ENCODE measurements around the gene SPATS2L.

Gene SPATS2L

DNA sequence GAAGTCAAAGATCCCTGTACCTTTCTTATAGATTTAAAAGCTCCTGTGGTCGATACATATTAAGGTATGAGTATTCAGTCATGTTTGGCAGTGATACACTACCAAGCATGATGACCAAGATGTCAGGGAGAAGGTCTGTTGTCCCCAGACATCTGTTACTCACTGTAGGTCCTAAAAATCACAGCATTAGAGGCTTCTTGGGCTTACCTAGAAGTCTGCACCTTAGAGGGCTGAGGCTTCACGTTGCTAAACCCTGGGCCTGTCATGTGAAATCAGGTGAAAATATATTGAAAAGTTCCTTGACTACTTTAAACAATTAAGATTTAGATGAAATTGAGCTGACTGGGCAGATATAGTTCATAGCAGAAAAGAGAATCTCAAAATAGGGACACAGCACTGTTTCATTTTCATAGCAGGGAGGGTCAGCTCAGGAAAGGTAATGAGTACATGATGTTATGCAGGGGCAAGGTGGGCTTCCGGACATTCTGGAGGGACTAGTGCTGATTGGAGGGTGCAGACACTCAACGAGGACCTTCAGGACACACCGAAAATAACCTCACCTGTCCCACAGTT lies 78.7 kb downstream of the SPATS2L start:
- Histone ChIP-seq H3K4me1 (ENCODE audit: control insufficient read depth, insufficient read depth, low read length) (peaks cover 32% of the 10 kb centered on the region), H3K27me3 (ENCODE audit: control insufficient read depth, insufficient read depth, low read length) (no peaks in the 10 kb centered on the region), H3K9ac (ENCODE audit: low read depth, low read length) (no peak overlapping the region), H3K9me3 (ENCODE audit: control insufficient read depth, insufficient read depth, low read length) (no peaks in the 10 kb centered on the region), H3K36me3 (ENCODE audit: control insufficient read depth, insufficient read depth, low read length) (peaks cover 7% of the 10 kb centered on the region), H3K4me3 (ENCODE audit: low read depth, low read length) (no peak overlapping the region)

DNA sequence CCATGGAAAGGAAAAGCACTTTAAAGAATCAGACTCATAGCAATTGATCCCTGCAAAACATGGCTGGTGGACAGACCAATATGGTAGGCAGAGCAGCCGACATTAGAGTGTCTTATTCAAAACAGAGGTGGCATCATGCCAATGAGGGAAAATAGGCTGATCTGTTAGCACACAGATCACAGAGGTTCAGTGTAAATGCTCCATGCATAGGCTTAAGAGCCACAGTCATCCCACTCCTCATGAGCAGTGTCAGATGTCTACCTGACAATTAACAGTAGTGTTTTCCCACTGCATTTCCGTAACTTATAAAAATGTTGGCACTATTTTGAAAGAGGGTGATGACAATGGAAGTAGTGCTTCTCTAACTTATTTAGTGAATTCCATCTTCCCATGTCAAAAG lies 86.7 kb downstream of the SPATS2L start:
- Histone ChIP-seq H3K9me3 (ENCODE audit: control insufficient read depth, insufficient read depth, low read length) (no peaks in the 10 kb centered on the region), H3K9ac (ENCODE audit: low read depth, low read length) (no peak overlapping the region), H3K36me3 (ENCODE audit: control insufficient read depth, insufficient read depth, low read length) (peaks cover 10% of the 10 kb centered on the region), H3K4me1 (ENCODE audit: control insufficient read depth, insufficient read depth, low read length) (peaks cover 8% of the 10 kb centered on the region), H3K4me3 (ENCODE audit: low read depth, low read length) (no peak overlapping the region), H3K27me3 (ENCODE audit: control insufficient read depth, insufficient read depth, low read length) (no peaks in the 10 kb centered on the region)

DNA sequence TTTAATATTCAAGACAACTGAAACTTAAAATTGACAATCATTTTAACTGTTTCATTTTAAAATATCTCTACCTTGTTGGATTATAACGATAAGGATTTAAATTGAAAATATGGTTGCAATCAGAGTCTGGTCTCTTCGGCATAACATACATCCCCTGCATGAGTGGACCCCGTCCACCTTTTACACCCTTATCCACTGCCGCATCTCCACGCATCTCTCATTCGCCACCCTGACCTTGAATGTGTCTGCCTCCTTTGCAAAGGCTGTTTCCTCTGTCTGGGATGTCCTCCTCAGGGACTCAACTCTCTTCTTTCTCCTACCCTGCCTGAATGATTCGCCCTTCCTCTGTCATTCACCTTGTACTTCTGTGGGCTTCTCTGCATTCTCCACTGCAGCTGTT lies 87.6 kb downstream of the SPATS2L start:
- Histone ChIP-seq H3K36me3 (ENCODE audit: control insufficient read depth, insufficient read depth, low read length) (peaks cover 10% of the 10 kb centered on the region), H3K9ac (ENCODE audit: low read depth, low read length) (no peak overlapping the region), H3K4me1 (ENCODE audit: control insufficient read depth, insufficient read depth, low read length) (peaks cover 8% of the 10 kb centered on the region), H3K4me3 (ENCODE audit: low read depth, low read length) (no peak overlapping the region), H3K27me3 (ENCODE audit: control insufficient read depth, insufficient read depth, low read length) (no peaks in the 10 kb centered on the region), H3K9me3 (ENCODE audit: control insufficient read depth, insufficient read depth, low read length) (no peaks in the 10 kb centered on the region)

DNA sequence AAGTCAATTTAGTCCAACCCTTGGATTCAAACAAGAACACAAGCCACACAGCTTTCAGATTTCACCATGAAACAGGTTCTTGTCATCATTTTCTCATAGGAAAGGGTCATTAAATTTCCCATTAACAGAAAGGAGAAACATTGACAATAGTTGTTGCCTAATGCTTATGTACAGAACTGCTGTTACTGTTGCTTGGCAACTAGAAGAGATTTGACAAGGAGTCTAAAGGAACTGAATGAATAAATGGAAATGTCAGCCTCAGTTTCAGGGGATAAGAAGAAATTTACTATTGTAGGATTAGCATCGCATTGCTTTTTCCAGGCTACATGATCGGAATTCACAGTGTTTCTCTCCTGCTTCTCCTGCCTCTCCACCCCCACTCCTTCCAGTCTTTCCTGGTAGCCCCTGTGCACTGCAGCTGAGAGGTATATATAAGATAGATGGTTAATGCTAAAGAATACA lies 90.3 kb downstream of the SPATS2L start:
- Histone ChIP-seq H3K4me3 (ENCODE audit: low read depth, low read length) (no peak overlapping the region), H3K36me3 (ENCODE audit: control insufficient read depth, insufficient read depth, low read length) (no peaks in the 10 kb centered on the region), H3K4me1 (ENCODE audit: control insufficient read depth, insufficient read depth, low read length) (peaks cover 8% of the 10 kb centered on the region), H3K9me3 (ENCODE audit: control insufficient read depth, insufficient read depth, low read length) (no peaks in the 10 kb centered on the region), H3K27me3 (ENCODE audit: control insufficient read depth, insufficient read depth, low read length) (no peaks in the 10 kb centered on the region), H3K9ac (ENCODE audit: low read depth, low read length) (no peak overlapping the region)

DNA sequence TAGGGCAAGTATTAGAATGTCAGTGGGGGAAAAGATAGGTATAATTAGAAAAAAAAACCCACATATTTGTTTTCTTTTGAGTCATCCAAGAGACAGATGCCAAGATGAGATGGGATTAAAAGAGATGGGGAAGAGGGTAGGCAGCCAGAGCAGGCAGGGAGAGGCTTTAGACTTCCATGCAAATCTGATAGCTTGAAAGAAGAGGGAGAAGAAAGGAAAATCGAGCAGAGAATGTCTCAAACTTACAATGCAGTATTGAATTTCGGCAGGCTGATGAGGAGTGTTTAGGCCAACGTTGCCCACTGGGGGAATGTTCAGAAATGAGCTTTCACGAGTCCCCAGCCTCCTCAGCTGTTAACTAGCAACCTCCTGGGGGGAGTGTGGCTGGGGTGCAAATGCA lies 91.3 kb downstream of the SPATS2L start:
- H3K9me3 ChIP-seq (ENCODE audit: control insufficient read depth, insufficient read depth, low read length), result no peaks in the 10 kb centered on the region

DNA sequence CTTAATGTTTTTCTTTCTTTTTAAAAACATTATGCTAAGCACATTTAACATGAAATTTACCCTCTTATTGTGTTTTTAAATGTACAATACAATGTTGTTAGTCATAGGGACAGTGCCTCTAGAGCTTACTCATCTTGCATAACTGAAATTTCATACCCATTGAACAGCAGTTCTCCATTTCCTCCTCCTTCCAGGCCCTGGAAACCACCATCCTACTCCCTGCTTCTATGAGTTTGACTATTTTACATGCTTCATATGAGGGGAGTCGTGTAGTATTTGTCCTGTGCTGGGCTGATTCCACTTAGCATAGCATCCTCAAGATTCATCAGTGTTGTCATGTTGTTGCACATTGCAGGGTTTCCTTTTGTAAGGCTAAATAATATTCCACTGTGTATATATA lies 92.6 kb downstream of the SPATS2L start:
- no peak overlapping the region for H3K9ac ChIP-seq (ENCODE audit: low read depth, low read length)
- H3K4me3 ChIP-seq (ENCODE audit: low read depth, low read length), result no peak overlapping the region
- H3K27me3 ChIP-seq (ENCODE audit: control insufficient read depth, insufficient read depth, low read length), result no peaks in the 10 kb centered on the region
- H3K36me3 ChIP-seq (ENCODE audit: control insufficient read depth, insufficient read depth, low read length), result no peaks in the 10 kb centered on the region
- H3K4me1 ChIP-seq (ENCODE audit: control insufficient read depth, insufficient read depth, low read length), result peaks cover 7% of the 10 kb centered on the region
- H3K9me3 ChIP-seq (ENCODE audit: control insufficient read depth, insufficient read depth, low read length), result no peaks in the 10 kb centered on the region

More for the DNA sequence above, 91.3 kb downstream of the SPATS2L start:
- Histone ChIP-seq H3K4me3 (ENCODE audit: low read depth, low read length) (no peak overlapping the region), H3K27me3 (ENCODE audit: control insufficient read depth, insufficient read depth, low read length) (no peaks in the 10 kb centered on the region), H3K9ac (ENCODE audit: low read depth, low read length) (no peak overlapping the region), H3K4me1 (ENCODE audit: control insufficient read depth, insufficient read depth, low read length) (peaks cover 8% of the 10 kb centered on the region), H3K36me3 (ENCODE audit: control insufficient read depth, insufficient read depth, low read length) (no peaks in the 10 kb centered on the region)

DNA sequence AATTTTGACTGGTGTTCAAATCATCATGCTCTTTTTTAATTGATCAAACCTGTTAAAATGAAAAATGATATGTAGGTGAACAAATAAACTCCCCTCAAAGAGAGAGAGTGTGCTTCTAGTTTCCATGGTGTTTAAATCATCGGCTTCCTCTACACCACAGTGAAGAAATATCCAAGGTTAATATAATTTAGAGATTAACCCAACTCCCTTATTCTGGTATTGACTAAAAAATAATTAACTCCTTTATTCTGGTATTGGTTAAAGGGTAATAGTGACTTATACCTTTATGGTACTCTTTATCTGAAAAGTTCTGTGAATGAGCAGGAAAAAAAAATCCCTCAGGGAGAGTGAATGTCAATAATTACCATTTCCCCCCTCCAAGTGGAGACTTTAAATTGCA lies 93.1 kb downstream of the SPATS2L start:
- Histone ChIP-seq H3K4me1 (ENCODE audit: control insufficient read depth, insufficient read depth, low read length) (peaks cover 1% of the 10 kb centered on the region), H3K9ac (ENCODE audit: low read depth, low read length) (no peak overlapping the region), H3K4me3 (ENCODE audit: low read depth, low read length) (no peak overlapping the region), H3K9me3 (ENCODE audit: control insufficient read depth, insufficient read depth, low read length) (no peaks in the 10 kb centered on the region), H3K27me3 (ENCODE audit: control insufficient read depth, insufficient read depth, low read length) (no peaks in the 10 kb centered on the region), H3K36me3 (ENCODE audit: control insufficient read depth, insufficient read depth, low read length) (no peaks in the 10 kb centered on the region)

DNA sequence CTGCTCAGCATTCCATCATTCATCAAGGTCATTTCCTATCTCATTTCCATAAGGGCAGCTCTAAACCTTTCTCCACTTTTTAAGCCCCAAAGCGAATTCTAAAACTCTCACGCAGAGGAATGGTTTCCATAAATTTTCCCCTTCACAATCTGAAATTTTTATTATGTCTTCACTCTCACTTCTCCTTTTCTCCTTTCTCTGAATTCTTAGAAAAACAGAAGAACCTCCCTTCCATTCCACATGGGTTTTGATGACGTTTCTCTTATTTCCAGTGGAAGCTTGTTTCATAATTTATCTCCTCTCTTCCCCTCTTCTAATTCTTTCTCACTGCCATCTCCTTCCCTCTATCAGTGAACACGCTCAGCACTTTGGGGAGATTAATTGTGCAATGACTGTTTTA lies 97.3 kb downstream of the SPATS2L start:
- H3K36me3 ChIP-seq (ENCODE audit: control insufficient read depth, insufficient read depth, low read length), result no peaks in the 10 kb centered on the region
- no peak overlapping the region for H3K9ac ChIP-seq (ENCODE audit: low read depth, low read length)

DNA sequence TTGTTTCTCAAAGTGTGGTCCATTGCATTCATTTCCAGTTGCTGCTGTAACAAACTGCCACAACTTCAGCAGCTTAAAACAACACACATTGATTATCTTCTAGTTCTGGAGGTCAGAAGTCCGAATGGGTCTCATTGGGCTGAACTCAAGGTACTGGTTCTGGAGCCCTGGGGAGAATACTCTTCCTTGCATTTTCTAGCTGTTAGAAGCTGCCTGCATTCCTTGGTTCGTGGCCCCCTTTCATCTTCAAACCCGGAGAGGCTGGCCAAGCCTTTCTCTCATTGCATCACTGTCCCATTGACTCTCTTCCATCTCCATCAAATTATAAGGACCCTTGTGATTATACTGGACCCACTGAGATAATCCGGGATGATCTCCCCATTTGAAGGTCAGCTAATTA lies 98.1 kb downstream of the SPATS2L start:
- Histone ChIP-seq H3K36me3 (ENCODE audit: control insufficient read depth, insufficient read depth, low read length) (no peaks in the 10 kb centered on the region), H3K9me3 (ENCODE audit: control insufficient read depth, insufficient read depth, low read length) (no peaks in the 10 kb centered on the region), H3K9ac (ENCODE audit: low read depth, low read length) (no peak overlapping the region), H3K4me1 (ENCODE audit: control insufficient read depth, insufficient read depth, low read length) (no peaks in the 10 kb centered on the region), H3K4me3 (ENCODE audit: low read depth, low read length) (no peak overlapping the region), H3K27me3 (ENCODE audit: control insufficient read depth, insufficient read depth, low read length) (no peaks in the 10 kb centered on the region)

More for the DNA sequence above, 97.3 kb downstream of the SPATS2L start:
- Histone ChIP-seq H3K27me3 (ENCODE audit: control insufficient read depth, insufficient read depth, low read length) (no peaks in the 10 kb centered on the region), H3K9me3 (ENCODE audit: control insufficient read depth, insufficient read depth, low read length) (no peaks in the 10 kb centered on the region), H3K4me1 (ENCODE audit: control insufficient read depth, insufficient read depth, low read length) (no peaks in the 10 kb centered on the region), H3K4me3 (ENCODE audit: low read depth, low read length) (no peak overlapping the region)

DNA sequence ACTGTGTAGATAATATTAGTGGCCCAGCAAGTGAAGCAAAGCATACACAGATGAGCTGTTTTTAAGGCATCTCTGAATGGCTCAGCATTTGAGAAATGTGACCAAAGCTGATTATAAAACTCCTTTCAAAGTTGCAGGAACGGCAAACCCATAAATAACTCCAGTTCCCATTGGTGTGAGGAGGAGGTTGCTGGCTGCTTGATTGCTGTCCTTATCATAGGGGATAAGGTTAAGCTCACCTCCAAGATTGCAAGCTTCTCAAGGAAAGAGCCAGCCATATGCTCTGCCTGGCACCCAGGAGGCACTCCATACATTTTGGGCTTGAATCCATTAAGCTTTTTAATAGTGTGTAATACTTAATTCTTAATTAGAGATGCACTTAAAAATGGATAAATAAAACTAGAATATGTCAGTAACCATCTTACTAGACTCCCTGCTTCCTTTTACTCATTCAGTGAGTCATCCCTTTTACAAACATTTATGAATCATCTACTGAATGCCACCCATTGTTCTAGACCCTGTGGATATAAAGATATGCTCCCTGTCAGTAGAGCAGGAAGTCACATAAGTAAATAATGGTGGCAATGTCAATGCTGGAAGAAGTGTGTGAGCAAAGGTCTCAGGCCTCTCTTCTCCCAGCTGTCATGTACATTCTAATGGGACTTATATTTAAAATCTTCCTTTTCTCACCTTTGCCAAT lies 99.3 kb downstream of the SPATS2L start:
- no peaks in the 10 kb centered on the region for H3K4me1 ChIP-seq (ENCODE audit: control insufficient read depth, insufficient read depth, low read length)
- H3K36me3 ChIP-seq (ENCODE audit: control insufficient read depth, insufficient read depth, low read length), result no peaks in the 10 kb centered on the region
- H3K4me3 ChIP-seq (ENCODE audit: low read depth, low read length), result no peak overlapping the region
- H3K9me3 ChIP-seq (ENCODE audit: control insufficient read depth, insufficient read depth, low read length), result no peaks in the 10 kb centered on the region
- no peak overlapping the region for H3K9ac ChIP-seq (ENCODE audit: low read depth, low read length)
- H3K27me3 ChIP-seq (ENCODE audit: control insufficient read depth, insufficient read depth, low read length), result no peaks in the 10 kb centered on the region

DNA sequence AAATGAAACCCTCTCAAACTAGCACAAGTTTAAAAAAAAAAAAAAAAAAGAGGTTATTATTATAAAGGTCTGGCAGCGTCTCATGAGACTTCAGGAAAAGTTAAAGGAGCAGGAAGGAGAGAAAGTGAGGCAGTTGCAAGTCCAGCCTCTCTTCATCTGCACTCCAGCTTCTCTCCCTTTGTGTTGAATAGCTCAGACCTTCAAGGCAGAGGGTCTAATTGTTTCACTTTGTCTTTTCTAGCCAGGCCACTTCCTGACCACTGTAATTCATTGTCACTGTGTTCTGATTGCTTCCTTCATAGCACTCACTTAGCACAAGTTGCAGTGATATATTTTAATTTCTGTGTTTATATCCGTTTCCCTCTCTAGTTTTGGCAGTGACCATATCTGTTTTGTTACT lies 99.9 kb downstream of the SPATS2L start:
- H3K4me1 ChIP-seq (ENCODE audit: control insufficient read depth, insufficient read depth, low read length), result no peaks in the 10 kb centered on the region
- no peaks in the 10 kb centered on the region for H3K27me3 ChIP-seq (ENCODE audit: control insufficient read depth, insufficient read depth, low read length)
- no peaks in the 10 kb centered on the region for H3K36me3 ChIP-seq (ENCODE audit: control insufficient read depth, insufficient read depth, low read length)
- no peaks in the 10 kb centered on the region for H3K9me3 ChIP-seq (ENCODE audit: control insufficient read depth, insufficient read depth, low read length)
- H3K9ac ChIP-seq (ENCODE audit: low read depth, low read length), result no peak overlapping the region
- no peak overlapping the region for H3K4me3 ChIP-seq (ENCODE audit: low read depth, low read length)
